GM21423 (cell line): ENCODE results near the gene RAB28.

Experiments used
- ATAC-seq: cut with Tn5 transposase; IDR thresholded peaks from one replicate; pipeline ENCODE4 v1.9.1; 2021; ENCODE audit warnings: mild to moderate bottlenecking, moderate library complexity; ENCODE audit not compliant: unreplicated experiment

RAB28 gene

DNA sequence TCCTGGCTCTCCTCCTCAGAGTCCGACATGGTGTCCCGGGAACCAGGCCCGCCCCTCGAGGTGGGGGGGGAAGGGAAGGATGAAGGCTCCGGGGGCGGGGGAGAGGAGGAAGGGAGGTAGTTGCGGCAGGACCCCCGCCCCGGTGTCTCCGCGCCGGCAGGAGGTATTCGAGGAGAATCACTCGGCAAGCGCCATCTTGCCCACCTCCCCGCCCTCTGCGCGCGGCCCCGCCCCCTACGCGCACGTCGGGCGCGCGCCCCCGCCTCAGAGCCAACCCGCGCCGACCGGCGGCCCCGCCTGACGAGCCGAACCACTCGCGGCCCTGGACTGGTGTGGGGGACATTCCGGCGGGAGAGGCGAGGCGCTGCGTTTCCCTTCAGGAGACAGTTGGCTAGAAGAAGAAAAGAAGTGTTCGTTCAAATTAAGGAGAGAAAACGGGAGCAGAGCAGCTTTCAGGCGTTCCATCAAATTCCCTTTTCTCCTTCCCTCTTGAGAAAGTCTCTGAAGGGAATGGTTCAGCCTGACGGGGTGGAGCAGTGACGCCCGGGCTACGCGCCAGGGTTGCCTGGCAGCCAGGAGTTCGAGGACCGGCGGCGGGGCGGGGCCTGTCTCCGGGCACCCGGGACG is at the start of gene RAB28:
TSS of gene RAB28 (minus strand) at position 219 of the 627 bp plus-strand sequence.
- peak; percentile 97 for ATAC-seq

GRCh38 chr4:13531625-13531998 is 47.5 kb upstream of the RAB28 start:
- no peak for ATAC-seq

DNA sequence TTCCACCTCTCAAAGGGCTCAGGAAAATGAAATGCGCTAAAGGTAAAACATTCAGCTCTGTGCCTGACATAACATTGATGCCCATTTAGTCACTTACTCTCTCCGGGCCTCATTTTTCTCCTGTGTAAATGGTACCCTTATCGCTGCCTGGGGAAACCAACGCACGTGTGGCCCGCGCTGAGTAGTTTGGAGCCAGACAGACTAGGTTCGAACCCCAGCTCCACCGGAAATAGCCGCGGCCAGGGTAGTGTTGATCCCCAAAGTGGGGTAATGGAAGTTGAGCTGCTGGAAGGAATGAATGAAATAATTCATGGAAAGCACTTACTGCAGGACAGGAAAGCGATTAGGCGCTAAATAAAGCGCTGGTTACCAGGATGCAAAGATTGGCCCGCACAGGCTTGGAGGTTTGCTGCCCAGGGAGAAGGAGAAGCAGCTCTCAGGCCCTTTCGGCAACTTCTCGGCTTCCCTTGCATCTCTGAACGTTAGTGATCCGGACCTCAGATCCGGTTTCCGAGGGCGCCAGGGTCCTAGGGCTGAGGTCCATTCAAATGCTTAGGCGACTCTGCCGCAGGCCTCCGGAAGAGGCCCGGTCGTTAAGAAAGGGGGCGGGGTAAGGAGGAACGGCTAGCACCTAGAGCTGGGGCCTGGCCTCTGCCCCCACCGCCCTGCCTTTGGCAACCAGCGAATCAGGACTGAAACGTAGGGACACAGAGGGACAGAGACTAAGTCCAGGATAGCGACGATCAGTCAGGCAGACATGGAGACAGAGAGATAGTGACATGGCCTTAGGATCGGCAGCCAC is 46.9 kb upstream of the RAB28 start:
- ATAC-seq: no peak

GRCh38 chr4:13529128-13529919 is 45.2 kb upstream of the RAB28 start:
- ATAC-seq: no peak

- no peak for ATAC-seq
These were observed 44.6 kb upstream of the RAB28 start for GRCh38 chr4:13528821-13529127.

DNA sequence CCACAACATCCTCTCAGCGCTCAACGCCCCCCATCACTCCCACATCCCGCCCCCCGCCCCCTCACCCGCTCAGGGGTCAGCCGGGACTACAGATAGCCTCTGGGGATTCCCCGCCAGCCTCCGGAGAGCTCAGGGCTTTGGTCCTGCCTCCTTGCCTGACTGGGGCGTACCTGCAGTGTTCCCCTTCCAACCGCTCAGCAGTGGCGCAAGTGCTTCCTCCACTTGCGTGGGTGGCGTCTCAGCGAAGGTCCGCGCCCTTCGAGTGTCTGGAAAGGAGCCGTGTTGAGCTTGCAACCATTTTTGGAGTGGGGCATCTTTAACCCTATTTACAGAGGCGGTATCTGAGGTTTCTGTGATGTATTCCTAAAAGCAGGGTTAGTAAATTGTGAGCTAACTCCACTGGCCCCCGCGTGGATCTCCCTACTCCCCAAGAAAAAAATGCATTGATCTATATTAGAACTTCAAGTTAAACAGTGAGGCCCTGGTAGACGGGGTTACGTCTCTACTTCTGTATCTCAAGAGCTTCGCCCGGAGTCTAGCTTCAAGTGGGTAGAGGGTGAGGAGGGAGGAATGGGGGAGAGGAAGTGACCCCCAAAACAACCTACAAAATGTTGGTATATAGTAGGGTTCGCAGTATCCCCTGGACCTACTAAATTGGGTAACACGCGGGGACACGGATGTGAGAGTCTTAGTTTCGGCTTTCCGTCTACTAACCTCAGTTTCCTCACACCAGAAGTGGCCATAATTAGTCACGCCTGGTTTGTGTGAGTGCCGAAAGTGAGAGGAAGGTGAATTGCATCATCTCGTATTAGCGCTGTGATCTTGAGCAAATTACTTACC is 44.1 kb upstream of the RAB28 start:
- peak; percentile 90 for ATAC-seq

GRCh38 chr4:13527192-13527980 is 43.2 kb upstream of the RAB28 start:
- no peak for ATAC-seq

- ATAC-seq: no peak
These were observed 42.5 kb upstream of the RAB28 start for GRCh38 chr4:13526658-13527057.

- ATAC-seq: no peak
These were observed 41.6 kb upstream of the RAB28 start for GRCh38 chr4:13525606-13526281.

DNA sequence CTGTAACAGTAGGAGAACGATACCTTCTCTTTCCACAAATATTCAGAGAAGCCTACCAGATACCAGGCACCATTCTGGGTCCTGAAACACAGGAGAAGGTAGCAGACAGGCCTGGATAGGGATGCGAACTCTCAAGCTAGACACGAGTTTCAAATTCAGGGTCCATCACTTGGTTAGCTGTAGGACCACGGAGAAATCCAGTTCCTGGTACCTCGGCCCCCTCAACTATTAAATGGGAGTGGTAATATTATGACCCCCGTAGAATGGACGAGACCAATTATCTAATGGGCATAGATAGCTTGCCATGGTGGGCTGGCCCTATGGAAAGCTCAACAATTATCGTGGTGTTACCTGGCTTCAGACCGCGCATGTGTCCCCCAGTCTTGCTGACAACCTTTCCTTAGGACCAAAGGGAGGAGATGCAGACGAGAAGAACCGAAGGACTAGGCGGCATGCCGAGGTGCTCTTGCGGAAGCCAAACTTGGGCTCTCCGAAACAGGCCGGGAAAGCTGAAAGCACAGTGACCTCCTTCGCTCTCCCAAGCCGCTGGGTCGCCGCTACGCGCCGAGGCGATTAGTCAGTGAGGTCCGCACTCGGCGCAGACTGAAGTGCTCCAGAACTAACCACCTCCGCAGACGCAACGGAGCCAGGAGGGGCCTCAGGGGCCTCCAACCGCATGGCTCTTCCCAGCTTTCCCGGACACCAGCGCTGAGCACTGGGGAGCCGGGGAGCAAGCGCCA is 40.5 kb upstream of the RAB28 start:
- ATAC-seq: no peak

GRCh38 chr4:13523591-13524503 is 39.7 kb upstream of the RAB28 start:
- no peak for ATAC-seq

DNA sequence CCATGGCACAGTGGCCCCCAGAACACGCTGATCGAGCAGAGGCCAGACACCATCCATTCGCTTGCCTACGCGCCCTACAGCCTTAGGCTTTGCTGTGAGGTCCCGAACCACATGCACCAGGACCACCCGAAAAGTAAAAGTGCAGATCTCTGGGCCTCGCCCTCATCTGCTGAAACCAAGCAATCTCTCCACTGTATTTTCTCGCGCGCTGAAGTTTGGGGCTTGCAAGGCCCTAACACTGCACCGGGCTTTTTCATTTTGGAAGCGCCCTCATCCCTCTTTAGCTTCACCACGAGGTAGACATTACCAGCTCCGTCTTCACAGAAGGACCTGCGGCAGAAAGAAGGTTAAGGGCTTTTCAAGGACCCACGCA is 39.0 kb upstream of the RAB28 start:
- ATAC-seq: no peak

DNA sequence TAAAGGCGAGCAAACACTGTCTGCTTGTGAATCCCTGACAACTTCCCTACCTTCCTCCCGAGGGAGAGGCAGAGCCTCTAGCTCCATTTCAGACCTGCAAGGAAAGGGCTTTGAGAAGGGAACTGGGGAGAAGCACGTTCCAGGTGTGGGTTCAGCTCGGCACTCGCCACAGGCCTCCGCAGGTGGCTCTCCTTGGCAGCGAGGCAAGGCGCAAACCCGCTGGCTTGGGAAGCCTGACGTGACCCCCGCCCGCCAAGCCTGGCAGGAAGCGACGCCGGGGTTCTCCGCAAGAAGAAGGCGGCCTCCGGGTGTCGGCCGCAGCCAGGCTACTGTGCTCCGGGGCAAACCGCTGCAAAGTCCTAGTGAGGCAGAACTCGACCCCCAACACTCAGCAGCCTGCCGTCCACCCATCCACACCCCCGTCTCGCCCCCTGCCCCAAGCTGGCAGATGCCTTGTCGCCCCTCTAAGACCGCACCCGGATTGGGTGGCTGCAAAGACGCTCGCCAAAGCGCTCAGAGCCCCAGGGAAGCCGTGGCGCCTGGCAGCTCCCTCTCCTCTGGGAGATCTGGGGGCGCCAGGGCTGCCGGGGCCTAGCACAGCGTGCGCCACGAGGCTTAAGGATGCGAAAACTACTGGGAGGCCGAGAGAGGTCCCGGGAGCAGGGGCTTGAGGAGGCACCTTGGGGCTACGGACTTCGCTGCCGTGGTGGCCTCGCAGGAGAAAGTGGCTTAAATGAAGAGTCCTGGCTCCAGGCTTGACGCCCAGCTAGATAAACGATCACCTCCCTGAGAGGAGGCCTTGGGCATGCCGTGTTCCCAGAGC is 38.4 kb upstream of the RAB28 start:
- ATAC-seq: no peak

DNA sequence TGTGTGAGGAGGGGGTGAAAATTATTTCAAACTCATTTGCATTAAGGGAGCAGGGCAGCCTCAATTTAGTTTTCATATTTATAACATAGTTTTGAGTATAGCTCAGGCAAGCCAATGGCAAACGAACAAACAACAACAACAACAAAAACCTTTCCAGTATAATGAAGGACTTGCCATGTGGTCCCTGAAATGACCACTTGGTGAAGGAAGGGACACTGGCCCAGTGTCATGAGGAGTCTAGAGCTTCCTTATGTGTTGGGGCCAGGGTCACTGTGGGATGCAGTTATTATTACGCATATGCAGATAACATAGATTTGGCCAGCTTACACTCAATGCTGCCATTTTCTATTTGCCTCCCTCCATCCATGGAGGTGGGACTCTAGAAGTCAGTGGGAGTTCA is 36.9 kb upstream of the RAB28 start:
- no peak for ATAC-seq

GRCh38 chr4:13516315-13516860 is 32.2 kb upstream of the RAB28 start:
- ATAC-seq: no peak

DNA sequence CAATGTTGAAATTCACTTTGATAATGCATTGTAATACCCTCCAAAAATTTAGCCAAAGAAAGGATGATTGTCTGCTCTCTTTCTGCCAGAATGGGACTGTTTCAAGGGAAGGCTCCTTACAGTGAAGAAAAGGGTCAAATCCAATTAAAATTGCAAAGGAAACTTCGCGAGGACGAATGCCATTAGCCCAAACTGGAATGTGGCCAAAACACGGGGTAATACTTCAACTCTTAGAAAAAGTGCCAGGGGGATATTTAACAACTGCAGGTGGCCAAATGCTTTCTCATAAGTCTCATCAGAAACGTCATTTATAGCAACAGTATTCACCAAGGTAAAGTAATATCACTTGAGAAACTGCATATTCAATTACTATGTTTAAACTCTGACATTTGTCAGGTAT is 31.1 kb upstream of the RAB28 start:
- no peak for ATAC-seq

GRCh38 chr4:13514722-13515121 is 30.6 kb upstream of the RAB28 start:
- ATAC-seq: no peak
